Sigmoid colon (tissue), 7 donors: ENCODE results near the gene CRELD2. TPM values are rescaled to one million over a fixed set of nuclear protein-coding genes. Genes with fewer than 3 reads are reported as not detected.

ENCODE experiments used
- DNase-seq: peaks from one replicate; pipeline ENCODE4 v3.0.0-alpha.2; 2019
- H3K27ac ChIP-seq, 4 donors: fragments of 200-600 bp; sonication (generic); one replicate each; pipeline ENCODE4 v1.5.1; 2016 to 2019; ENCODE audit warnings: mild to moderate bottlenecking in 1 of 4
- H3K27me3 ChIP-seq, 3 donors: fragments of 200-600 bp; sonication (generic); one replicate each; pipeline ENCODE4 v1.5.1; 2019; ENCODE audit warnings: mild to moderate bottlenecking in 1 of 3
- H3K36me3 ChIP-seq, 4 donors: fragments of 200-600 bp; sonication (generic); one replicate each; pipeline ENCODE4 v1.5.1; 2016 to 2019
- H3K4me1 ChIP-seq, 4 donors: fragments of 200-600 bp; sonication (generic); one replicate each; pipeline ENCODE4 v1.5.1; 2017 to 2019
- H3K4me3 ChIP-seq, 4 donors: fragments of 200-600 bp; sonication (generic); one replicate each; pipeline ENCODE4 v1.5.1; 2017 to 2019; ENCODE audit warnings: mild to moderate bottlenecking in 2 of 4, moderate library complexity in 1 of 4
- H3K9me3 ChIP-seq, 4 donors: fragments of 200-600 bp in 3 of 4; sonication (generic) in 3 of 4; one replicate each; pipeline versions ENCODE4 v1.5.1 to v1.6.1; 2013 to 2019
- CTCF ChIP-seq, 4 experiments: fragments of 450-650 bp in 3 of 4; fragments of 200-600 bp in 1 of 4; IDR thresholded peaks; one replicate each; pipeline ENCODE4 v1.5.1; 2016 to 2019; ENCODE audit warnings: antibody characterized with exemption in 4 of 4, mild to moderate bottlenecking in 3 of 4, moderate library complexity in 2 of 4
- EP300 ChIP-seq, 4 donors: sonication (generic); formaldehyde crosslinking; IDR thresholded peaks; one replicate each; pipeline ENCODE4 v1.6.1; 2017; ENCODE audit warnings: antibody characterized with exemption in 4 of 4
- POLR2A ChIP-seq, 2 donors: fragments of 450-650 bp; IDR thresholded peaks; one replicate each; pipeline ENCODE4 v1.6.1; 2016; ENCODE audit warnings: antibody characterized with exemption in 2 of 2, mild to moderate bottlenecking in 2 of 2, moderate library complexity in 2 of 2
- POLR2AphosphoS5 ChIP-seq, 4 donors: sonication (generic); formaldehyde crosslinking; IDR thresholded peaks; one replicate each; pipeline ENCODE4 v1.6.1; 2017; ENCODE audit warnings: antibody characterized with exemption in 4 of 4
- WGBS, 2 donors: extraction: QIAGEN DNeasy Blood & Tissue Kit; methylation state at CpG; one replicate each; pipeline ENCODE4 v1.1.7; 2013; 5-methylcytosine and 5-hydroxymethylcytosine counted together
- intact Hi-C: fragments of 100-400 bp; cut with DNase I; formaldehyde crosslinking; loops from one replicate; pipeline ENCODE4 v1.15.1; 2023
- polyA plus RNA-seq, 3 donors: library from polyadenylated mRNA; stranded (reverse); fragments of 200-250 nt; gene quantifications; one replicate each; pipeline ENCODE4 v1.2.3, GENCODE V29; 2013
- total RNA-seq, 4 donors: library from RNA; depleted of rRNA; stranded (reverse); fragments of >200 nt; gene quantifications; one replicate each; pipeline ENCODE4 v1.1.0, GENCODE V29; 2016
- donor health status: healthy with polysubstance abuse.
- donor health status: Bipolar disorder and iron deficiency.
- donor health status: healthy.

CRELD2 gene
- total and polyA plus RNA-seq, 7 donors = 9.2 to 97.7 (median 20.2) TPM

- peaks cover 0 to 33% (median 27%) of the 10 kb centered on the region in 4 donors for H3K4me1 ChIP-seq
These were observed 38.0 kb downstream of the CRELD2 start for GRCh38 chr22:49956418-49956770.

GRCh38 chr22:49956914-49957825 lies 38.7 kb downstream of the CRELD2 start:
- TF ChIP-seq EP300 (IDR thresholded peaks at IDR 0.05) (no peak), CTCF (IDR thresholded peaks at IDR 0.05) (no peak), POLR2A (IDR thresholded peaks at IDR 0.05) (no peak), POLR2AphosphoS5 (IDR thresholded peaks at IDR 0.05) (no peak)
- intact Hi-C loops = no loop called here
- no peaks in the 10 kb centered on the region for H3K9me3 ChIP-seq
- no peaks in the 10 kb centered on the region for H3K27me3 ChIP-seq
- DNase-seq = peak; percentile 59
- H3K36me3 ChIP-seq = no peaks in the 10 kb centered on the region
- H3K4me1 ChIP-seq = peaks cover 0 to 35% (median 24%) of the 10 kb centered on the region in 4 donors
- no peak overlapping the region for H3K4me3 ChIP-seq
- 89 to 91% methylated on average over 20 of the region's 20 CpGs for WGBS, 2 donors
- no peak overlapping the region for H3K27ac ChIP-seq

More at GRCh38 chr22:49956418-49956770, 38.0 kb downstream of the CRELD2 start:
- TF ChIP-seq EP300 (IDR thresholded peaks at IDR 0.05) (no peak), POLR2A (IDR thresholded peaks at IDR 0.05) (no peak), CTCF (IDR thresholded peaks at IDR 0.05) (no peak)
- no peak overlapping the region for H3K27ac ChIP-seq
- DNase-seq = peak; percentile 61
- 89 to 90% methylated on average over 15 of the region's 15 CpGs for WGBS, 2 donors
- H3K9me3 ChIP-seq = no peaks in the 10 kb centered on the region
- no peak overlapping the region for H3K4me3 ChIP-seq
- no peaks in the 10 kb centered on the region for H3K27me3 ChIP-seq
- H3K36me3 ChIP-seq = no peaks in the 10 kb centered on the region
- intact Hi-C loops = no loop called here

GRCh38 chr22:49957826-49958365 lies 39.5 kb downstream of the CRELD2 start:
- Histone ChIP-seq H3K27ac (no peak overlapping the region), H3K4me1 (peaks cover 0 to 33% (median 21%) of the 10 kb centered on the region in 4 donors), H3K27me3 (no peaks in the 10 kb centered on the region), H3K4me3 (no peak overlapping the region), H3K36me3 (peaks cover 3 to 4% (median 3%) of the 10 kb centered on the region in 4 donors), H3K9me3 (no peaks in the 10 kb centered on the region)
- peak; percentile 63 for DNase-seq
- 41 to 77% methylated on average over 12 of the region's 12 CpGs for WGBS, 2 donors
- TF ChIP-seq EP300 (IDR thresholded peaks at IDR 0.05) (no peak), CTCF (IDR thresholded peaks at IDR 0.05) (no peak), POLR2AphosphoS5 (IDR thresholded peaks at IDR 0.05) (no peak), POLR2A (IDR thresholded peaks at IDR 0.05) (no peak)
- intact Hi-C loops = loop anchor here (2.0 kb wide), 1 partner anchor 15 kb away; no protein-coding TSS in a partner anchor

- Histone ChIP-seq H3K9me3 (no peaks in the 10 kb centered on the region), H3K36me3 (peaks cover 8 to 10% (median 9%) of the 10 kb centered on the region in 4 donors), H3K4me3 (no peak overlapping the region), H3K27me3 (no peaks in the 10 kb centered on the region), H3K4me1 (peaks cover 0 to 33% (median 23%) of the 10 kb centered on the region in 4 donors), H3K27ac (no peak overlapping the region)
- intact Hi-C loops = loop anchor here (2.0 kb wide), 1 partner anchor 16 kb away; no protein-coding TSS in a partner anchor
- DNase-seq = peak; percentile 65
- TF ChIP-seq POLR2A (IDR thresholded peaks at IDR 0.05) (no peak), EP300 (IDR thresholded peaks at IDR 0.05) (no peak), CTCF (IDR thresholded peaks at IDR 0.05) (no peak), POLR2AphosphoS5 (IDR thresholded peaks at IDR 0.05) (no peak)
- WGBS, 2 donors = 81 to 88% methylated on average over 16 of the region's 16 CpGs
These were observed 40.0 kb downstream of the CRELD2 start for GRCh38 chr22:49958366-49958921.
